HG02678 (cell line): ENCODE results near the gene MNX1.

Experiments used
- ATAC-seq: cut with Tn5 transposase; IDR thresholded peaks from one replicate; pipeline ENCODE4 v1.9.1; 2021; ENCODE audit warnings: mild to moderate bottlenecking, moderate library complexity; ENCODE audit not compliant: unreplicated experiment

Gene MNX1

GRCh38 chr7:157017149-157017548 lies 6.7 kb upstream of the MNX1 start:
- ATAC-seq, result no peak

GRCh38 chr7:157016352-157017041 lies 6.0 kb upstream of the MNX1 start:
- peak; percentile 73 for ATAC-seq

GRCh38 chr7:157016024-157016351 lies 5.5 kb upstream of the MNX1 start:
- ATAC-seq, result peak; percentile 5

GRCh38 chr7:157014635-157015555 lies 4.4 kb upstream of the MNX1 start:
- no peak for ATAC-seq

- ATAC-seq, result no peak
Measured at GRCh38 chr7:157013602-157014549, 3.4 kb upstream of the MNX1 start.

- no peak for ATAC-seq
Measured at GRCh38 chr7:157013101-157013500, 2.6 kb upstream of the MNX1 start.

- no peak for ATAC-seq
Measured at GRCh38 chr7:157012113-157012547, 1.7 kb upstream of the MNX1 start.

GRCh38 chr7:157011333-157012112 lies 1.1 kb upstream of the MNX1 start:
- no peak for ATAC-seq

- peak; percentile 28 for ATAC-seq
Measured at GRCh38 chr7:157009778-157010587, 480 bp downstream of the MNX1 start.

- ATAC-seq, result peak; percentile 31
Measured at GRCh38 chr7:157009170-157009777, 1.2 kb downstream of the MNX1 start.

- ATAC-seq, result no peak
Measured at GRCh38 chr7:157008206-157009169, 2.0 kb downstream of the MNX1 start.

GRCh38 chr7:157007470-157008066 lies 2.9 kb downstream of the MNX1 start:
- ATAC-seq, result no peak

GRCh38 chr7:157006829-157007469 lies 3.5 kb downstream of the MNX1 start:
- ATAC-seq, result no peak

GRCh38 chr7:157006205-157006747 lies 4.2 kb downstream of the MNX1 start:
- ATAC-seq, result no peak

- ATAC-seq, result no peak
Measured at GRCh38 chr7:157005456-157006204, 4.8 kb downstream of the MNX1 start.
